Psoas muscle (tissue), 8 donors: Measurements from ENCODE around the gene PDE6H. TPM values are rescaled to one million over a fixed set of nuclear protein-coding genes. Genes with fewer than 3 reads are reported as not detected.

ENCODE experiments used
- ATAC-seq, 4 donors: fragments of 200-7000 bp; cut with Tn5 transposase; one replicate each; pipeline ENCODE4 v1.9.1; 2020; ENCODE audit warnings: moderate library complexity in 3 of 4, mild to moderate bottlenecking in 2 of 4
- DNase-seq, 2 donors: peaks; one replicate each; pipeline ENCODE4 v3.0.0-alpha.2; 2020
- H3K27ac ChIP-seq: fragments of 200-600 bp; one replicate; pipeline ENCODE4 v1.8.0; 2022
- H3K27me3 ChIP-seq, 3 donors: fragments of 200-600 bp in 1 of 3; one replicate each; pipeline versions ENCODE4 v1.6.1 to v1.8.0; 2013 to 2022; ENCODE audit warnings: low read length in 2 of 3, mild to moderate bottlenecking in 2 of 3, moderate library complexity in 1 of 3; ENCODE audit not compliant: insufficient read depth in 3 of 3
- H3K36me3 ChIP-seq, 2 donors: fragments of 200-600 bp in 1 of 2; one replicate each; pipeline versions ENCODE4 v1.6.1 to v1.8.0; 2013 to 2022; ENCODE audit warnings: low read depth in 1 of 2, mild to moderate bottlenecking in 1 of 2, moderate library complexity in 1 of 2; ENCODE audit not compliant: insufficient read depth in 1 of 2
- H3K4me1 ChIP-seq: fragments of 200-600 bp; one replicate; pipeline ENCODE4 v1.8.0; 2022
- H3K4me3 ChIP-seq: fragments of 200-600 bp; one replicate; pipeline ENCODE4 v1.8.0; 2022; ENCODE audit warnings: mild to moderate bottlenecking
- H3K9me3 ChIP-seq: fragments of 200-600 bp; one replicate; pipeline ENCODE4 v1.8.0; 2022
- CTCF ChIP-seq: fragments of 200-600 bp; IDR thresholded peaks from one replicate; pipeline ENCODE4 v1.8.0; 2022; ENCODE audit warnings: antibody characterized with exemption
- WGBS, 3 donors: extraction: QIAGEN DNeasy Blood & Tissue Kit; methylation state at CpG; one replicate each; pipeline versions ENCODE4 v1.1.6 to v1.1.7; 2013; 5-methylcytosine and 5-hydroxymethylcytosine counted together
- intact Hi-C, 2 donors: fragments of 100-400 bp; cut with DNase I; formaldehyde crosslinking; loops; one replicate each; pipeline versions ENCODE4 v1.11.0 to v1.14.2; 2022
- polyA plus RNA-seq, 3 donors: library from polyadenylated mRNA; stranded (reverse); fragments of 200-250 nt; gene quantifications; one replicate each; pipeline ENCODE4 v1.2.3, GENCODE V29; 2013
- total RNA-seq, 4 donors: library from RNA; stranded (reverse); fragmentation: NEBNext Ultra II Directional in 2 of 4; extraction: Animal tissue kit (Norgen Biotek cat#: 25700) in 2 of 4; gene quantifications; one replicate each; pipeline versions ENCODE4 v1.2.1 to v1.2.4, GENCODE V29; 2021 to 2023
- donor health status: healthy with polysubstance abuse.
- donor health status: DM: no; HTN: no; CAD: no; lungs with moderate emphysema.
- donor health status: Bipolar disorder and iron deficiency.
- donor health status: healthy.
- donor health status: DM: yes; HTN: yes; CAD: no.
- donor health status: DM: no; HTN: no; CAD: no.
- donor health status: DM: no; HTN: no; CAD: no.
- donor health status: DM: yes; HTN: yes; CAD: no.

The PDE6H gene
- total and polyA plus RNA-seq, 7 donors: not detected

GRCh38 chr12:14986449-14986848 is 13.6 kb downstream of the PDE6H start:
- intact Hi-C loops: no loop called here
- H3K4me3 ChIP-seq: no peak overlapping the region
- H3K27ac ChIP-seq: no peak overlapping the region
- no peaks in the 10 kb centered on the region for H3K9me3 ChIP-seq
- no peak for TF ChIP-seq CTCF
- ATAC-seq (no peak), DNase-seq (no peak)
- no peaks in the 10 kb centered on the region for H3K27me3 ChIP-seq
- WGBS, 3 donors: 49 to 57% (median 49%) methylated on average over 4 of the region's 4 CpGs
- H3K4me1 ChIP-seq: no peaks in the 10 kb centered on the region
- no peaks in the 10 kb centered on the region for H3K36me3 ChIP-seq

GRCh38 chr12:14988035-14988434 is 15.2 kb downstream of the PDE6H start:
- Histone ChIP-seq H3K27me3 (no peaks in the 10 kb centered on the region), H3K27ac (no peak overlapping the region), H3K9me3 (no peaks in the 10 kb centered on the region), H3K4me1 (no peaks in the 10 kb centered on the region), H3K36me3 (no peaks in the 10 kb centered on the region), H3K4me3 (no peak overlapping the region)
- WGBS, 3 donors: 81 to 89% (median 87%) methylated on average over 3 of the region's 3 CpGs
- DNase-seq (no peak), ATAC-seq (no peak)
- TF ChIP-seq CTCF: no peak
- intact Hi-C loops: no loop called here

GRCh38 chr12:14989790-14990189 is 16.9 kb downstream of the PDE6H start:
- DNase-seq: no peak
- no peaks in the 10 kb centered on the region for H3K36me3 ChIP-seq
- intact Hi-C loops: loop anchor here (10.0 kb wide), 2 partner anchors 355 to 755 kb away; no protein-coding TSS in a partner anchor
- TF ChIP-seq CTCF: no peak
- WGBS, 3 donors: 22 to 39% (median 33%) methylated on average over 1 of the region's 1 CpG
- H3K9me3 ChIP-seq: no peaks in the 10 kb centered on the region
- no peak overlapping the region for H3K27ac ChIP-seq
- no peak overlapping the region for H3K4me3 ChIP-seq
- H3K27me3 ChIP-seq: no peaks in the 10 kb centered on the region
- H3K4me1 ChIP-seq: no peaks in the 10 kb centered on the region
- ATAC-seq: no peak

- DNase-seq: no peak
- no peaks in the 10 kb centered on the region for H3K9me3 ChIP-seq
- no peaks in the 10 kb centered on the region for H3K27me3 ChIP-seq
- ATAC-seq: no peak
- H3K4me1 ChIP-seq: no peaks in the 10 kb centered on the region
- intact Hi-C loops: loop anchor here (10.0 kb wide), 2 partner anchors 356 to 756 kb away; no protein-coding TSS in a partner anchor
- no peak overlapping the region for H3K27ac ChIP-seq
- H3K36me3 ChIP-seq: no peaks in the 10 kb centered on the region
- no peak for TF ChIP-seq CTCF
- no peak overlapping the region for H3K4me3 ChIP-seq
These were observed 18.2 kb downstream of the PDE6H start for GRCh38 chr12:14991069-14991468.

- intact Hi-C loops: loop anchor here (10.0 kb wide), 2 partner anchors 358 to 758 kb away; no protein-coding TSS in a partner anchor
- no peaks in the 10 kb centered on the region for H3K27me3 ChIP-seq
- no peaks in the 10 kb centered on the region for H3K36me3 ChIP-seq
- no peak overlapping the region for H3K4me3 ChIP-seq
- 87 to 92% (median 91%) methylated on average over 3 of the region's 3 CpGs for WGBS, 3 donors
- TF ChIP-seq CTCF: no peak
- DNase-seq (no peak), ATAC-seq (no peak)
- H3K9me3 ChIP-seq: no peaks in the 10 kb centered on the region
- no peaks in the 10 kb centered on the region for H3K4me1 ChIP-seq
- no peak overlapping the region for H3K27ac ChIP-seq
These were observed 19.8 kb downstream of the PDE6H start for GRCh38 chr12:14992673-14993072.
